ENCODE data around the gene ZNF511.

Gene ZNF511

GRCh38 chr10:133278577-133279265 lies 30.0 kb upstream of the ZNF511 start:
- H2AFZ ChIP-seq (ENCODE audit: low read length) = 0 out of 2 replicates have a peak overlapping the region, but pooled peaks have one; percentile 37

GRCh38 chr10:133279326-133280226 lies 29.1 kb upstream of the ZNF511 start:
- H3K9ac ChIP-seq (ENCODE audit: low read length) = no peak overlapping the region
- TF ChIP-seq EZH2 (optimal IDR thresholded peaks at IDR 0.05; ENCODE audit: low read depth, low read length) = no peak
- TF ChIP-seq EZH2phosphoT487 (IDR thresholded peaks at IDR 0.05; ENCODE audit: low read length) = no peak
- no peak for TF ChIP-seq CTCF (IDR thresholded peaks at IDR 0.05; ENCODE audit: low read length)
- H3F3A ChIP-seq (ENCODE audit: insufficient read depth, low read length) = peaks cover 35% of the 10 kb centered on the region
- H3K27ac ChIP-seq (ENCODE audit: low read length) = no peak overlapping the region
- no peaks in the 10 kb centered on the region for H3K9me3 ChIP-seq (replicated peaks; ENCODE audit: insufficient read depth, low read length)
- peak; percentile 2 for DNase-seq
- no peaks in the 10 kb centered on the region for H3K27me3 ChIP-seq (replicated peaks; ENCODE audit: insufficient read depth, low read length)
- H3K4me1 ChIP-seq (ENCODE audit: low read length) = peaks cover 27% of the 10 kb centered on the region
- no peaks in the 10 kb centered on the region for H3K9me2 ChIP-seq (replicated peaks; ENCODE audit: insufficient read depth, low read length)
- H2AFZ ChIP-seq (ENCODE audit: low read length) = no peak overlapping the region
- H3K4me3 ChIP-seq (ENCODE audit: low read length) = no peak overlapping the region
- no peak overlapping the region for H3K4me2 ChIP-seq (ENCODE audit: low read depth, low read length)
- 0 out of 2 replicates have a peak, but pooled peaks cover 3% of the 10 kb centered on the region for H3K36me3 ChIP-seq (replicated peaks; ENCODE audit: insufficient read depth, low read length)
- H4K20me1 ChIP-seq (ENCODE audit: insufficient read depth, low read length) = no peaks in the 10 kb centered on the region
- H3K79me2 ChIP-seq (ENCODE audit: low read length) = peaks cover 20% of the 10 kb centered on the region

More at GRCh38 chr10:133278577-133279265, 30.0 kb upstream of the ZNF511 start:
- Histone ChIP-seq H3K4me3 (ENCODE audit: low read length) (no peak overlapping the region), H3K9me3 (replicated peaks; ENCODE audit: insufficient read depth, low read length) (no peaks in the 10 kb centered on the region), H3K27ac (ENCODE audit: low read length) (peak overlapping the region; percentile 89), H4K20me1 (ENCODE audit: insufficient read depth, low read length) (no peaks in the 10 kb centered on the region), H3K27me3 (replicated peaks; ENCODE audit: insufficient read depth, low read length) (no peaks in the 10 kb centered on the region), H3K9me2 (replicated peaks; ENCODE audit: insufficient read depth, low read length) (no peaks in the 10 kb centered on the region), H3K79me2 (ENCODE audit: low read length) (peaks cover 28% of the 10 kb centered on the region), H3K9ac (ENCODE audit: low read length) (peak overlapping the region; percentile 41; the same call in 1 of the 2 replicates), H3K36me3 (replicated peaks; ENCODE audit: insufficient read depth, low read length) (no peaks in the 10 kb centered on the region), H3K4me2 (ENCODE audit: low read depth, low read length) (peak overlapping the region; percentile 93), H3F3A (ENCODE audit: insufficient read depth, low read length) (peaks cover 35% of the 10 kb centered on the region), H3K4me1 (ENCODE audit: low read length) (peaks cover 27% of the 10 kb centered on the region)
- peak; percentile 91 for DNase-seq
- TF ChIP-seq CTCF (IDR thresholded peaks at IDR 0.05; ENCODE audit: low read length) (no peak), EZH2 (optimal IDR thresholded peaks at IDR 0.05; ENCODE audit: low read depth, low read length) (no peak), EZH2phosphoT487 (IDR thresholded peaks at IDR 0.05; ENCODE audit: low read length) (no peak)

- Histone ChIP-seq H3K9me3 (replicated peaks; ENCODE audit: insufficient read depth, low read length) (no peaks in the 10 kb centered on the region), H3K9ac (ENCODE audit: low read length) (no peak overlapping the region), H3K79me2 (ENCODE audit: low read length) (peaks cover 11% of the 10 kb centered on the region), H3K27me3 (replicated peaks; ENCODE audit: insufficient read depth, low read length) (no peaks in the 10 kb centered on the region), H4K20me1 (ENCODE audit: insufficient read depth, low read length) (no peaks in the 10 kb centered on the region), H3K4me3 (ENCODE audit: low read length) (no peak overlapping the region), H2AFZ (ENCODE audit: low read length) (no peak overlapping the region), H3F3A (ENCODE audit: insufficient read depth, low read length) (peaks cover 29% of the 10 kb centered on the region), H3K9me2 (replicated peaks; ENCODE audit: insufficient read depth, low read length) (no peaks in the 10 kb centered on the region), H3K27ac (ENCODE audit: low read length) (no peak overlapping the region), H3K4me1 (ENCODE audit: low read length) (peaks cover 27% of the 10 kb centered on the region), H3K36me3 (replicated peaks; ENCODE audit: insufficient read depth, low read length) (peaks cover 6% of the 10 kb centered on the region; the same call in 1 of the 2 replicates), H3K4me2 (ENCODE audit: low read depth, low read length) (no peak overlapping the region)
- no peak for TF ChIP-seq EZH2phosphoT487 (IDR thresholded peaks at IDR 0.05; ENCODE audit: low read length)
- no peak for TF ChIP-seq EZH2 (optimal IDR thresholded peaks at IDR 0.05; ENCODE audit: low read depth, low read length)
- no peak for TF ChIP-seq CTCF (IDR thresholded peaks at IDR 0.05; ENCODE audit: low read length)
- DNase-seq = no peak
These were observed 28.2 kb upstream of the ZNF511 start for GRCh38 chr10:133280391-133281059.
